ENCODE data around the gene SLC17A2. TPM values are rescaled to one million over a fixed set of nuclear protein-coding genes. Genes with fewer than 3 reads are reported as not detected.

The SLC17A2 gene
- total and polyA plus RNA-seq, 2 of the 13 experiments (the other 11 are each of a cell fraction or from before 2014, with no cell fraction given), result 11.2 to 32.4 TPM

GRCh38 chr6:25913741-25914140 is 16.8 kb downstream of the SLC17A2 start (continued):
- TF ChIP-seq ZNF510 (CRISPR knock-in tag; IDR thresholded peaks at IDR 0.05; ENCODE audit: low read depth), result no peak
- TF ChIP-seq HMGXB3 (CRISPR knock-in tag; IDR thresholded peaks at IDR 0.05; ENCODE audit: borderline replicate concordance), result 0 out of 2 replicates have a peak, but pooled peaks have one; percentile 24
- TF ChIP-seq ZFP37 (CRISPR knock-in tag; IDR thresholded peaks at IDR 0.05; ENCODE audit: borderline replicate concordance), result no peak
- TF ChIP-seq ZNF720 (CRISPR knock-in tag; IDR thresholded peaks at IDR 0.05), result no peak
- TF ChIP-seq RNF219 (CRISPR knock-in tag; IDR thresholded peaks at IDR 0.05), result no peak
- TF ChIP-seq ZNF234 (CRISPR knock-in tag; conservative IDR thresholded peaks at IDR 0.05), result no peak
- TF ChIP-seq FOXP1 (IDR thresholded peaks at IDR 0.05), result peak; percentile 54; the same call in 1 of the 2 replicates
- peak; percentile 79 for TF ChIP-seq FOXP1 (CRISPR knock-in tag; IDR thresholded peaks at IDR 0.05)
- TF ChIP-seq ZNF260 (CRISPR knock-in tag; IDR thresholded peaks at IDR 0.05; ENCODE audit: borderline replicate concordance, low read depth), result no peak
- no peak for TF ChIP-seq ZNF580 (CRISPR knock-in tag; IDR thresholded peaks at IDR 0.05; ENCODE audit: borderline replicate concordance, low read depth)
- TF ChIP-seq ZFP36L1 (CRISPR knock-in tag; IDR thresholded peaks at IDR 0.05), result peak; percentile 74; the same call in 1 of the 2 replicates
- TF ChIP-seq POGZ (CRISPR knock-in tag; IDR thresholded peaks at IDR 0.05), result peak; percentile 62; the same call in 1 of the 2 replicates
- peak; percentile 87 for TF ChIP-seq FOXP4 (CRISPR knock-in tag; IDR thresholded peaks at IDR 0.05)
- peak; percentile 93 for TF ChIP-seq ZKSCAN1 (IDR thresholded peaks at IDR 0.05; ENCODE audit: low read length)
- TF ChIP-seq TCF7 (IDR thresholded peaks at IDR 0.05; ENCODE audit: low read depth), result peak; percentile 34; the same call in 1 of the 2 replicates
- no peak for TF ChIP-seq MAZ (IDR thresholded peaks at IDR 0.05; ENCODE audit: borderline replicate concordance, low read depth, low read length)
- no peak for TF ChIP-seq MAZ (CRISPR knock-in tag; IDR thresholded peaks at IDR 0.05; ENCODE audit: low read depth)
- TF ChIP-seq UBTF (CRISPR knock-in tag; IDR thresholded peaks at IDR 0.05), result no peak
- TF ChIP-seq CREB1 (IDR thresholded peaks at IDR 0.05), result no peak
- TF ChIP-seq CREB1 (CRISPR knock-in tag; IDR thresholded peaks at IDR 0.05), result peak; percentile 56; the same call in 1 of the 2 replicates
